Mucosa of stomach (tissue), 1 donor: ENCODE measurements around the gene VAPB.

ENCODE experiments used
- H3K27me3 ChIP-seq: one replicate; pipeline ENCODE4 v1.7.0; 2013; ENCODE audit warnings: mild to moderate bottlenecking, low read length; ENCODE audit not compliant: control insufficient read depth, insufficient read depth
- H3K36me3 ChIP-seq: one replicate; pipeline ENCODE4 v1.7.0; 2013; ENCODE audit warnings: low read length; ENCODE audit not compliant: control insufficient read depth, insufficient read depth
- H3K4me1 ChIP-seq: one replicate; pipeline ENCODE4 v1.7.0; 2013; ENCODE audit warnings: mild to moderate bottlenecking, low read length; ENCODE audit not compliant: control insufficient read depth, insufficient read depth
- H3K4me3 ChIP-seq: one replicate; pipeline ENCODE4 v1.7.0; 2013; ENCODE audit warnings: low read length
- H3K9ac ChIP-seq: one replicate; pipeline ENCODE4 v1.7.0; 2013; ENCODE audit warnings: mild to moderate bottlenecking, low read length, moderate library complexity
- H3K9me3 ChIP-seq: one replicate; pipeline ENCODE4 v1.7.0; 2013; ENCODE audit warnings: mild to moderate bottlenecking, low read length, moderate library complexity; ENCODE audit not compliant: control insufficient read depth
- donor health status: Pancreatic carcinoma.

Gene VAPB

GRCh38 chr20:58388882-58389323 lies at the start of gene VAPB:
Gene VAPB, plus strand, starts transcription at chr20:58389229. Its CDS starts 231 bp downstream, at chr20:58389460.
- H3K27me3 ChIP-seq, result no peaks in the 10 kb centered on the region
- H3K4me3 ChIP-seq, result peak within 1 kb of the TSS; percentile 82
- no peaks in the 10 kb centered on the region for H3K36me3 ChIP-seq
- peaks cover 14% of the 10 kb centered on the region for H3K4me1 ChIP-seq
- H3K9me3 ChIP-seq, result no peaks in the 10 kb centered on the region
- H3K9ac ChIP-seq, result peak within 1 kb of the TSS; percentile 90

GRCh38 chr20:58339741-58340140 lies 49.3 kb upstream of the VAPB start:
- H3K36me3 ChIP-seq, result no peaks in the 10 kb centered on the region

GRCh38 chr20:58340151-58340550 lies 48.9 kb upstream of the VAPB start:
- Histone ChIP-seq H3K4me1 (no peaks in the 10 kb centered on the region), H3K9ac (no peak overlapping the region), H3K36me3 (no peaks in the 10 kb centered on the region), H3K27me3 (no peaks in the 10 kb centered on the region), H3K4me3 (no peak overlapping the region), H3K9me3 (no peaks in the 10 kb centered on the region)

More at GRCh38 chr20:58339741-58340140, 49.3 kb upstream of the VAPB start:
- H3K9me3 ChIP-seq, result no peaks in the 10 kb centered on the region
- H3K9ac ChIP-seq, result no peak overlapping the region
- no peak overlapping the region for H3K4me3 ChIP-seq
- H3K4me1 ChIP-seq, result no peaks in the 10 kb centered on the region
- H3K27me3 ChIP-seq, result no peaks in the 10 kb centered on the region

GRCh38 chr20:58340853-58341252 lies 48.2 kb upstream of the VAPB start:
- no peaks in the 10 kb centered on the region for H3K36me3 ChIP-seq
- H3K4me3 ChIP-seq, result no peak overlapping the region
- H3K4me1 ChIP-seq, result no peaks in the 10 kb centered on the region
- no peaks in the 10 kb centered on the region for H3K27me3 ChIP-seq
- no peaks in the 10 kb centered on the region for H3K9me3 ChIP-seq
- H3K9ac ChIP-seq, result no peak overlapping the region

GRCh38 chr20:58342104-58342945 lies 46.7 kb upstream of the VAPB start:
- H3K9ac ChIP-seq, result no peak overlapping the region
- H3K4me1 ChIP-seq, result no peaks in the 10 kb centered on the region
- H3K27me3 ChIP-seq, result no peaks in the 10 kb centered on the region
- H3K36me3 ChIP-seq, result peaks cover 3% of the 10 kb centered on the region
- H3K4me3 ChIP-seq, result no peak overlapping the region
- H3K9me3 ChIP-seq, result no peaks in the 10 kb centered on the region

GRCh38 chr20:58344741-58345140 lies 44.3 kb upstream of the VAPB start:
- peaks cover 3% of the 10 kb centered on the region for H3K36me3 ChIP-seq
- no peak overlapping the region for H3K4me3 ChIP-seq
- no peak overlapping the region for H3K9ac ChIP-seq
- no peaks in the 10 kb centered on the region for H3K27me3 ChIP-seq
- no peaks in the 10 kb centered on the region for H3K4me1 ChIP-seq
- H3K9me3 ChIP-seq, result no peaks in the 10 kb centered on the region

- no peak overlapping the region for H3K4me3 ChIP-seq
- no peaks in the 10 kb centered on the region for H3K4me1 ChIP-seq
- no peaks in the 10 kb centered on the region for H3K27me3 ChIP-seq
- no peaks in the 10 kb centered on the region for H3K9me3 ChIP-seq
- no peak overlapping the region for H3K9ac ChIP-seq
- H3K36me3 ChIP-seq, result peaks cover 3% of the 10 kb centered on the region
These were observed 39.5 kb upstream of the VAPB start for GRCh38 chr20:58349570-58349969.

GRCh38 chr20:58352468-58352867 lies 36.6 kb upstream of the VAPB start:
- Histone ChIP-seq H3K4me3 (no peak overlapping the region), H3K9ac (no peak overlapping the region), H3K9me3 (no peaks in the 10 kb centered on the region), H3K36me3 (no peaks in the 10 kb centered on the region), H3K27me3 (no peaks in the 10 kb centered on the region), H3K4me1 (no peaks in the 10 kb centered on the region)

- Histone ChIP-seq H3K9me3 (no peaks in the 10 kb centered on the region), H3K4me3 (no peak overlapping the region), H3K36me3 (no peaks in the 10 kb centered on the region)
These were observed 29.6 kb upstream of the VAPB start for GRCh38 chr20:58359441-58359840.

GRCh38 chr20:58360936-58361335 lies 28.1 kb upstream of the VAPB start:
- H3K9me3 ChIP-seq, result no peaks in the 10 kb centered on the region
- H3K27me3 ChIP-seq, result no peaks in the 10 kb centered on the region
- H3K4me3 ChIP-seq, result no peak overlapping the region
- no peak overlapping the region for H3K9ac ChIP-seq
- H3K4me1 ChIP-seq, result no peaks in the 10 kb centered on the region
- no peaks in the 10 kb centered on the region for H3K36me3 ChIP-seq

More at GRCh38 chr20:58359441-58359840, 29.6 kb upstream of the VAPB start:
- H3K27me3 ChIP-seq, result no peaks in the 10 kb centered on the region
- H3K9ac ChIP-seq, result no peak overlapping the region
- no peaks in the 10 kb centered on the region for H3K4me1 ChIP-seq

GRCh38 chr20:58361481-58362205 lies 27.4 kb upstream of the VAPB start:
- Histone ChIP-seq H3K4me3 (no peak overlapping the region), H3K36me3 (no peaks in the 10 kb centered on the region), H3K4me1 (no peaks in the 10 kb centered on the region), H3K9ac (no peak overlapping the region), H3K27me3 (no peaks in the 10 kb centered on the region), H3K9me3 (no peaks in the 10 kb centered on the region)

- Histone ChIP-seq H3K4me3 (no peak overlapping the region), H3K9ac (no peak overlapping the region), H3K36me3 (no peaks in the 10 kb centered on the region), H3K9me3 (no peaks in the 10 kb centered on the region), H3K27me3 (no peaks in the 10 kb centered on the region), H3K4me1 (no peaks in the 10 kb centered on the region)
These were observed 26.9 kb upstream of the VAPB start for GRCh38 chr20:58362206-58362516.
